Measurements from ENCODE around the gene ASCC2.

The ASCC2 gene

GRCh38 chr22:29786031-29786430 is 52.0 kb downstream of the ASCC2 start:
- DNase-seq (ENCODE audit: low spot score): no peak

GRCh38 chr22:29784451-29785361 is 53.4 kb downstream of the ASCC2 start:
- DNase-seq (ENCODE audit: low spot score): no peak

- no peak for DNase-seq (ENCODE audit: low spot score)
Observed at GRCh38 chr22:29782061-29782845, 55.8 kb downstream of the ASCC2 start.

GRCh38 chr22:29780748-29781676 is 57.1 kb downstream of the ASCC2 start:
- no peak for DNase-seq (ENCODE audit: low spot score)

GRCh38 chr22:29780220-29780619 is 57.9 kb downstream of the ASCC2 start:
- DNase-seq (ENCODE audit: low spot score): no peak

GRCh38 chr22:29773233-29773632 is 64.8 kb downstream of the ASCC2 start:
- DNase-seq (ENCODE audit: low spot score): no peak

- DNase-seq (ENCODE audit: low spot score): no peak
Observed at GRCh38 chr22:29772170-29772641, 65.9 kb downstream of the ASCC2 start.

GRCh38 chr22:29769723-29770321 is 68.3 kb downstream of the ASCC2 start:
- no peak for DNase-seq (ENCODE audit: low spot score)

- DNase-seq (ENCODE audit: low spot score): no peak
Observed at GRCh38 chr22:29768052-29768693, 69.9 kb downstream of the ASCC2 start.

- DNase-seq (ENCODE audit: low spot score): peak; percentile 94
Observed at GRCh38 chr22:29767171-29768051, 70.7 kb downstream of the ASCC2 start, which contains the start of gene UQCR10. Gene UQCR10 (plus strand): TSS chr22:29767369. CDS start chr22:29767399, 30 bp downstream.

GRCh38 chr22:29766632-29767170 is 71.4 kb downstream of the ASCC2 start, which contains the start of gene ZMAT5:
Gene ZMAT5 (minus strand): TSS chr22:29767007. CDS start chr22:29748544, 18,463 bp downstream.
- DNase-seq (ENCODE audit: low spot score): peak; percentile 97

- DNase-seq (ENCODE audit: low spot score): peak; percentile 51
Observed at GRCh38 chr22:29765905-29766631, 72.0 kb downstream of the ASCC2 start.

- no peak for DNase-seq (ENCODE audit: low spot score)
Observed at GRCh38 chr22:29762263-29762662, 75.8 kb downstream of the ASCC2 start.

GRCh38 chr22:29758959-29759358 is 79.1 kb downstream of the ASCC2 start:
- no peak for DNase-seq (ENCODE audit: low spot score)

- DNase-seq (ENCODE audit: low spot score): no peak
Observed at GRCh38 chr22:29758068-29758622, 79.9 kb downstream of the ASCC2 start.

GRCh38 chr22:29757096-29757495 is 81.0 kb downstream of the ASCC2 start:
- DNase-seq (ENCODE audit: low spot score): no peak

- DNase-seq (ENCODE audit: low spot score): no peak
Observed at GRCh38 chr22:29756341-29756740, 81.7 kb downstream of the ASCC2 start.

- no peak for DNase-seq (ENCODE audit: low spot score)
Observed at GRCh38 chr22:29755889-29756288, 82.2 kb downstream of the ASCC2 start.

Data from germinal center (tissue), 1 donor.